ENCODE results near the gene SP8. TPM values are rescaled to one million over a fixed set of nuclear protein-coding genes. Genes with fewer than 3 reads are reported as not detected.
"Not testable (repeated sequence)": the region's sequence is repeated elsewhere in the genome, so short reads cannot be mapped to it uniquely, and the experiment has no call there.

SP8 gene
- 1.5 and 6.5 TPM in 2 replicates for total RNA-seq (2014; rRNA removed; shearing (Covaris generic); ENCODE audit: low replicate concordance)

GRCh38 chr7:20786779-20787659 lies at the start of gene SP8:
TSS of gene SP8 (minus strand) at chr7:20786886. CDS start at chr7:20786798, 88 bp downstream.
- Histone ChIP-seq H3K36me3 (no peaks in the 10 kb centered on the region), H3K9me3 (no peaks in the 10 kb centered on the region), H3K27me3 (peaks cover 22% of the 10 kb centered on the region), H3K4me3 (peak within 1 kb of the TSS; percentile 51)
- DNase-seq = peak; percentile 78

- not testable (repeated sequence) for H3K36me3 ChIP-seq, H3K27me3 ChIP-seq, H3K9me3 ChIP-seq, DNase-seq, H3K4me3 ChIP-seq
These were observed 49.7 kb upstream of the SP8 start for GRCh38 chr7:20836424-20836823.

GRCh38 chr7:20835111-20835750 lies 48.5 kb upstream of the SP8 start:
- Histone ChIP-seq H3K4me3 (no peak overlapping the region), H3K27me3 (no peaks in the 10 kb centered on the region), H3K9me3 (no peaks in the 10 kb centered on the region), H3K36me3 (no peaks in the 10 kb centered on the region)
- DNase-seq = no peak

GRCh38 chr7:20834656-20835055 lies 48.0 kb upstream of the SP8 start:
- H3K9me3 ChIP-seq = no peaks in the 10 kb centered on the region

GRCh38 chr7:20831956-20832355 lies 45.3 kb upstream of the SP8 start:
- no peaks in the 10 kb centered on the region for H3K27me3 ChIP-seq
- no peak overlapping the region for H3K4me3 ChIP-seq
- DNase-seq = no peak
- no peaks in the 10 kb centered on the region for H3K36me3 ChIP-seq
- no peaks in the 10 kb centered on the region for H3K9me3 ChIP-seq

More at GRCh38 chr7:20834656-20835055, 48.0 kb upstream of the SP8 start:
- no peaks in the 10 kb centered on the region for H3K36me3 ChIP-seq
- DNase-seq = no peak
- no peaks in the 10 kb centered on the region for H3K27me3 ChIP-seq
- no peak overlapping the region for H3K4me3 ChIP-seq

GRCh38 chr7:20831451-20831850 lies 44.8 kb upstream of the SP8 start:
- no peaks in the 10 kb centered on the region for H3K9me3 ChIP-seq
- no peaks in the 10 kb centered on the region for H3K36me3 ChIP-seq
- H3K4me3 ChIP-seq = no peak overlapping the region
- DNase-seq = no peak
- no peaks in the 10 kb centered on the region for H3K27me3 ChIP-seq

- Histone ChIP-seq H3K9me3 (no peaks in the 10 kb centered on the region), H3K36me3 (no peaks in the 10 kb centered on the region), H3K4me3 (no peak overlapping the region), H3K27me3 (no peaks in the 10 kb centered on the region)
- DNase-seq = no peak
These were observed 42.3 kb upstream of the SP8 start for GRCh38 chr7:20828947-20829346.

GRCh38 chr7:20827172-20827571 lies 40.5 kb upstream of the SP8 start:
- Histone ChIP-seq H3K9me3 (no peaks in the 10 kb centered on the region), H3K27me3 (no peaks in the 10 kb centered on the region), H3K4me3 (no peak overlapping the region), H3K36me3 (no peaks in the 10 kb centered on the region)
- no peak for DNase-seq

- Histone ChIP-seq H3K9me3 (no peaks in the 10 kb centered on the region), H3K36me3 (no peaks in the 10 kb centered on the region), H3K4me3 (no peak overlapping the region), H3K27me3 (no peaks in the 10 kb centered on the region)
- no peak for DNase-seq
These were observed 39.6 kb upstream of the SP8 start for GRCh38 chr7:20826243-20826642.

- H3K36me3 ChIP-seq = no peaks in the 10 kb centered on the region
- H3K4me3 ChIP-seq = no peak overlapping the region
- DNase-seq = no peak
- H3K9me3 ChIP-seq = no peaks in the 10 kb centered on the region
- H3K27me3 ChIP-seq = no peaks in the 10 kb centered on the region
These were observed 38.9 kb upstream of the SP8 start for GRCh38 chr7:20825555-20825954.

- H3K36me3 ChIP-seq, H3K9me3 ChIP-seq, DNase-seq, H3K27me3 ChIP-seq, H3K4me3 ChIP-seq: not testable (repeated sequence)
These were observed 34.7 kb upstream of the SP8 start for GRCh38 chr7:20821390-20821789.

GRCh38 chr7:20816372-20816959 lies 29.8 kb upstream of the SP8 start:
- H3K27me3 ChIP-seq = no peaks in the 10 kb centered on the region
- no peak overlapping the region for H3K4me3 ChIP-seq
- no peaks in the 10 kb centered on the region for H3K9me3 ChIP-seq
- no peaks in the 10 kb centered on the region for H3K36me3 ChIP-seq
- no peak for DNase-seq

- Histone ChIP-seq H3K9me3 (no peaks in the 10 kb centered on the region; the same call in 1 of the 2 replicates), H3K36me3 (no peaks in the 10 kb centered on the region), H3K27me3 (no peaks in the 10 kb centered on the region), H3K4me3 (no peak overlapping the region)
- DNase-seq = no peak
These were observed 17.7 kb upstream of the SP8 start for GRCh38 chr7:20804345-20804744.

GRCh38 chr7:20799566-20800366 lies 13.1 kb upstream of the SP8 start:
- no peaks in the 10 kb centered on the region for H3K36me3 ChIP-seq
- no peaks in the 10 kb centered on the region for H3K9me3 ChIP-seq
- DNase-seq = no peak
- H3K27me3 ChIP-seq = no peaks in the 10 kb centered on the region
- no peak overlapping the region for H3K4me3 ChIP-seq

- Histone ChIP-seq H3K36me3 (no peaks in the 10 kb centered on the region), H3K9me3 (no peaks in the 10 kb centered on the region), H3K4me3 (peak overlapping the region; percentile 64), H3K27me3 (no peaks in the 10 kb centered on the region)
- DNase-seq = no peak
These were observed 12.0 kb upstream of the SP8 start for GRCh38 chr7:20798694-20799121.

- no peaks in the 10 kb centered on the region for H3K27me3 ChIP-seq
- H3K4me3 ChIP-seq = peak overlapping the region; percentile 64
- H3K9me3 ChIP-seq = no peaks in the 10 kb centered on the region
- no peaks in the 10 kb centered on the region for H3K36me3 ChIP-seq
- peak; percentile 85 for DNase-seq
These were observed 11.5 kb upstream of the SP8 start for GRCh38 chr7:20798081-20798693.
